ENCODE results near the gene THSD7B.
"Not testable (repeated sequence)": the region's sequence is repeated elsewhere in the genome, so short reads cannot be mapped to it uniquely, and the experiment has no call there.

Gene THSD7B

GRCh38 chr2:137521653-137522619 is 756.6 kb downstream of the THSD7B start:
- no peak for DNase-seq (ENCODE audit: low read depth in 2 of 2, low spot score in 1 of 2)

DNA sequence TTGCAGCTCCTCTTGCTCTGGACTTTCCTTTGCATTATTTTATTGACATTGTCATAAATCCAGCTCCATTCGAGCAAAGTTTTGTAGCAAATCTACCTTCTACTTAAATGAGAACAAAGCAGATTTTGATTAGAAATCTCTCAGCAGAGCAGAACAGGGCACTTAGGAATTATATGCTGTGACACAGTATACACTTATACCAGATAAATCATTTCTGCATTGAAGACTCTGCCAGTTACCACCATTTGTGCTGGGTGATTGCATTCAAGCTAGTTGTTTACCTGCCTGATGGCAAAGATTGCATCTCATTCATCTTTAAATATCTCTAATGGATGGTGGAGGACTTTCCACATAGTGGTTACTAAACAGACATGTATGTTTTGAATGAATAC is 757.3 kb downstream of the THSD7B start:
- DNase-seq (ENCODE audit: low read depth in 2 of 2, low spot score in 1 of 2): no peak

DNA sequence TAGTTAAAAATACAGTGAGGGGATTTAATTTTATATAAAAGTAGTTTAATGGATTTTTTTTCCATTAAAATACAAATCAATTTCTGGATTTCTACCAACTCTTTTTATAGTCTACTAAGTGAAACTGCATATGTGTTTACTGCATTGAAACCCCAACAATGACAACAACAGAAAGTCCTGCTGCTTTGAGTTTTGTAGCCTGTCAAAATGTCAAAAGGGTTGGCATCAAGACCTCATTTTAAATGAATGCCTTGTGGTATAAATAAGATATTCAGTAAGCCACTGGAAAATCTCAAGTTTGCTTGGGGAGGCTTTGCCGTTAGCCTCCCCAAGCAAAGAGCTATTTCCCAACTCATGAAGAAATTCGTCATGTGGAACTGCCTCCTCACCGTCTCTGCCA is 758.6 kb downstream of the THSD7B start:
- no peak for DNase-seq (ENCODE audit: low read depth in 2 of 2, low spot score in 1 of 2)

DNA sequence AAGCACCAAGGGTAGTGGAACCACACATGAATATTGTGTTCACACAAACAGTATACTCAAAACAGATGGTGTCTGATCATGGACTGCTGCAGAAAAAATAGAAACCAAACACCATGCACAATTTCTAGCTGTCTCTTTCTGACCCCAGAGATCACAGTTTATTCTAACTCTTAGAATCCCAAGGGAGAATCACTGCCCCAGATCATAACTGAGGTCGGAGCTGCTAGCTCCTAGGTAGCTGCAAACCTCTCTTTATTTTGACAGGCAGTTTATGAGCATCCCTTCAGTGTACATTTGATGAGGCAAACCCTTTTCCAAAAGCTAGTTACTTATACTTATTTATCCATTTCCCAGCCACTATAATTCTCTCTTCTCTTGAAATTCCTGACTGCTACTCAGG is 759.8 kb downstream of the THSD7B start:
- DNase-seq (ENCODE audit: low read depth in 2 of 2, low spot score in 1 of 2): no peak

DNA sequence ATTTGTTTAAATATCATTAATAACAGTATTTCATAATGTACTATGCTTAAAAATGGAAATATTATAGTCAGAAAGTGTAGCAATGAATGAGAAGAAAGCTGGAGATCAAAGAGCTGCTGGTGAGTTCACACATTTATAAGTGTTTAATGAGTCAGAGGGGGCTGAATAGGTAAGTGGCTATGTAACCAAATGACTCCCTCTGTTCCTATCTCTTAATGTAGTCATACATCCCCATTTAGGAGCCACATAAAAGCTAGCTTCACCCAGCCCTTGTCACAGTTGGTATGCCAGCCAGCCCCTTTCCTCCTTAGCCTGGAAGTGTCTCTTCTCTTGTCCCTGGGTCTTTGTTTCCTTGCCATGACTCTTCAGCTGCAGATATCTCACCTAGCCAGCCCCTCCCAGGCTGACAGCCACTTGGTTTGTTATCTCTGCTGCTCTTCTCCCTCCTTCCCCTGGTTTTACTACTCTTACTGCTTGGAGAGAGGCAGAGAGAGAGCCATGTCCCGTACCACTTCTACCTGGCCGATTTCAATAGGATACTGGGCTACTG is 760.4 kb downstream of the THSD7B start:
- no peak for DNase-seq (ENCODE audit: low read depth in 2 of 2, low spot score in 1 of 2)

- DNase-seq (ENCODE audit: low read depth in 2 of 2, low spot score in 1 of 2): no peak
These were observed 770.6 kb downstream of the THSD7B start for GRCh38 chr2:137535897-137536296.

GRCh38 chr2:137539336-137539735 is 774.0 kb downstream of the THSD7B start:
- DNase-seq (ENCODE audit: low read depth in 2 of 2, low spot score in 1 of 2): no peak

- no peak for DNase-seq (ENCODE audit: low read depth in 2 of 2, low spot score in 1 of 2)
These were observed 782.5 kb downstream of the THSD7B start for GRCh38 chr2:137547842-137548241.

- no peak for DNase-seq (ENCODE audit: low read depth in 2 of 2, low spot score in 1 of 2)
These were observed 801.0 kb downstream of the THSD7B start for GRCh38 chr2:137566387-137566786.

DNA sequence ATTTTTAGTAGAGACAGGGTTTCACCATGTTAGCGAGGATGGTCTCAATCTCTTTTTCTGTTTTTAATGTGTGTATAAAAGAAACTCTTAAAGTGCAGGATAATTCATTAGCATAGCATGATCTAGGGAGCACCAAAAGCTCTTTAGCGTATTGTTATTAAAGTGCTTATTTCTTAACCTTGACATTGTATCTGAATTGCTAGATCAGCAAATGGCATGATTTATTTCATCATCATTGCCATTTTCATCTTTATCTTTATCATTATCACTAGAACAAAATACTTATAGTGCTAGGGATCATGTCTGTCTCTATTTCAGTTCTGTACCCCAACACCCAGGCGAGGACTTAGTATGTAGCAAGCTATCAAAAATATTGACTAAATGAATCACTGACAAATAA is 805.1 kb downstream of the THSD7B start:
- no peak for DNase-seq (ENCODE audit: low read depth in 2 of 2, low spot score in 1 of 2)

DNA sequence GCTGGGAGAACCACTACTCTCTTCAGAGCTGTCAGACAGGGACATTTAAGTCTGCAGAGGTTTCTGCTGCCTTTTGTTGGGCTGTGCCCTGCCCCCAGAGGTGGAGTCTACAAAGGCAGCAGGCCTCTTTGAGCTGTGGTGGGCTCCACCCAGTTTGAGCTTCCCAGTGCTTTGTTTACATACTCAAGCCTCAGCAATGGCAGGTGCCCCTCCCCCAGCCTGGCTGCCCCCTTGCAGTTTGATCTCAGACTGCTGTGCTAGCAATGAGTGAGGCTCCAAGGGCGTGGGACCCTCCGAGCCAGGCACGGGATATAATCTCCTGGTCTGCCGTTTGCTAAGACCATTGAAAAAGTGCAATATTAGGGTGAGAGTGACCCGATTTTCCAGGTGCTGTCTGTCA is 822.5 kb downstream of the THSD7B start:
- not testable (repeated sequence) for DNase-seq (ENCODE audit: low read depth in 2 of 2, low spot score in 1 of 2)

- DNase-seq (ENCODE audit: low read depth in 2 of 2, low spot score in 1 of 2): not testable (repeated sequence)
These were observed 823.2 kb downstream of the THSD7B start for GRCh38 chr2:137588578-137588977.

DNA sequence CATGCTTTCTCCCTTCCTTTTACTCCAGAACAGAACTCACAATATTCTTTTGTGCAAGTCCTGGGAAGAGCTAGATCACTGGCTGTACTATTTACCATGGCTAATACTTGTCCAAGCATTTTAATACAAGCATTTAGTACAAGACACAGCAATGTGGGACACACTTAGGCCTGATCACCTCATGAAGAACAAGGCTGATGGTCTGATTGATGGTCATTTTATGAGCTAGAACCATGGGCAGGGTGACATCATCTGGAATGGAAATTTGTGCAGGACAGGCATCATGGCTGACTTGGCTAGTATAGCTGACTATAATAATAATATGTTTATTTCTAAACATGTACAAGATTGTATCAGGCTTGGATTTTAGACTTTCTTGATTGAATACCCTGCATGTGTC is 824.8 kb downstream of the THSD7B start:
- no peak for DNase-seq (ENCODE audit: low read depth in 2 of 2, low spot score in 1 of 2)

- DNase-seq (ENCODE audit: low read depth in 2 of 2, low spot score in 1 of 2): no peak
These were observed 842.5 kb downstream of the THSD7B start for GRCh38 chr2:137607722-137608318.

DNA sequence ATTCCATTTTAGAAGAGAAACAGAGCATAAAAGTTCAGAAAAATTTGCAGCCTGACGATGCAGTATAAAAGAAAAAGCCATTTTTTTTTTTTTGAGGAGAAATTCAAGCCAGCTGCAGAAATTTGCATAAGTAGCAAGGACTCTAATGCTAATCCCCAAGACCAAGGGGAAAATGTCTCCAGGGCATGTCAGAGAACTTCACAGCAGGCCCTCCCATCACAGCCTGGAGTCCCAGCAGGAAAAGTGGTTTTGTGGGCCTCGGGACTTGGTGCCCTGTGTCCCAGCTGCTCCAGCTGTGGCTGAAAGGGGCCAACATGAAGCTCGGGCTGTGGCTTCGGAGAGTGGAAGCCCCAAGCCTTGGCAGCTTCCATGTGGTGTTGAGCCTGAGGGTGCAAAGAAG is 873.6 kb downstream of the THSD7B start:
- DNase-seq (ENCODE audit: low read depth in 2 of 2, low spot score in 1 of 2): no peak

DNA sequence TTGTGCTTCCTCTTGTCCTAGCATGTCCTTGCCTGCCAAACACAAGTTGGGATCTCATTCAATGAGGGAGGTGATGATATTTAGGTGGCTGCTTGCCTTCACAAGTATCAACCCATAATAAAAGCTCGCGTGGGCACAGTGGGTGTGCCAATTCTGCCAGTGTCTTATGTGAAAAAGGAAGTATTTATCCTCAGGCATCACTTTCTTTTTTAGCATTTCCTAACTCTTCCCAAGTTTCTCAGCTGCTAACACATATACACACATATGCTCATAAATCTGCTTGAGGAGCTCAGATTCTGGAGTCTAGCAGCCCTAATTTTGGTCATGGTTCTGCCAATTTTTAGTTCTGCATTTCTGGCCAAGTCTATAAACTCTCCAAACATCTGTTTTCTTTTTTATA is 879.4 kb downstream of the THSD7B start:
- DNase-seq (ENCODE audit: low read depth in 2 of 2, low spot score in 1 of 2): no peak

DNA sequence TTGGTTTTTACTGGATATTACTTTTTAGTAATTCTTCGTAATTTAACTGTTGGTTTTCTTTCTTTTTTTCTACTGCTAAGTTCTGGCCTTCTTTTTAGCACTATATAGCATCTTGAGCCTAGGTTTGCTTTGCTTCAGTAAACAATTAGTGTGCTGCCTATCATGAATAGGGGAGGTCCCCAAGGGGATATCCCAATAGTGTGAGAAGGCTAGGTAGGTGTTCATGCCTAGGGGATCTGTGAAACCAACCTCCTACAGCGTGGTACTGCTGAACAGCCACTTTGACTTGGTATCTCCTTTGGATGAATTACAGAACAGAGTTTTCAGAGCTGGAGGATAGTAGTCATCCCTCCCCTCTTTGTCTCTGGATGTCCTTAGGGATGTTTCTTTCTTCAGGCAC is 888.7 kb downstream of the THSD7B start:
- no peak for DNase-seq (ENCODE audit: low read depth in 2 of 2, low spot score in 1 of 2)

DNA sequence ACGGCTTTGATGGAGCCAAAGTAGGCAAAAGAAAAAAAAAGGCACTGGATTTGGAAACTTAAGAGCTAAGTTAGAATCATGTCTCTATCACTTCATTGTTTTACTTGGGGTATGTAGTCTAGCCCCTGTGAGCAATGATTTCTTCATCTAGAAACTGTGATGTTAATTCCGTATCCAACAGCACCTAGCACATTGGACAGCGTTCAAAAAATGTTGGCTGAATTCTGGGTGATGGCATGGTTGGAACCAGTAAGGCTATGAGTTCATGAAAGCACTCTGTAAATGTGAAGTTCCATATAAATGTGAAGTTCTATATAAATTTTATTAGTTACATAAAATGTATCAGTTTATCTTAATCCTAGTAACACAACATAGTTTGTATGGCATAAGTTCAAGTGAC is 890.5 kb downstream of the THSD7B start:
- no peak for DNase-seq (ENCODE audit: low read depth in 2 of 2, low spot score in 1 of 2)

GRCh38 chr2:137658433-137658832 is 893.1 kb downstream of the THSD7B start:
- no peak for DNase-seq (ENCODE audit: low read depth in 2 of 2, low spot score in 1 of 2)

DNA sequence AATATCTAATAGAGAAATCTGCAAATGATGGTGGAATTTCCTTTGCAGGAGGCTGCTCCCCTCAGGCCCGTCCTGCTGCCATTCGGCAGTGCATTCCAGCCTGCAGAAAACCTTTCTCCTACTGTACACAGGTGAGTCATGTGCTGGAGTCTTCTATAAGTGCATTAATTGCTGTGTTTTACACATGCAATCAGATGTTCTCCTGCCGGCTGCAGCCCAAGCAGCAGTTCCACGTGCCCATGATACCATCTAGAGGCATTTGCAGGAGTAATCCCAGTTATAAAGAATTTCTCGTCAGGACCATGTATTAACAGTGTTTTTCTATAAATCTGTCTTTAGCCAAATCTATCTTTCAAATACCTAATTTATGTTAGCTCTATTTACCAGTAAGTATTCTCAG is 894.3 kb downstream of the THSD7B start:
- DNase-seq (ENCODE audit: low read depth in 2 of 2, low spot score in 1 of 2): no peak

GRCh38 chr2:137670111-137670510 is 904.8 kb downstream of the THSD7B start:
- DNase-seq (ENCODE audit: low read depth in 2 of 2, low spot score in 1 of 2): no peak

- no peak for DNase-seq (ENCODE audit: low read depth in 2 of 2, low spot score in 1 of 2)
These were observed 907.7 kb downstream of the THSD7B start for GRCh38 chr2:137672989-137673552.
